Prostate gland (tissue), 2 donors: Measurements from ENCODE around the gene FLYWCH1.

Experiments
- CTCF ChIP-seq, 4 experiments: fragments of 200-600 bp in 2 of 4; fragments of 450-650 bp in 2 of 4; sonication (generic) in 2 of 4; IDR thresholded peaks; 1 replicate in 3 of 4; 2 replicates in 1 of 4; pipeline ENCODE4 v1.5.1; 2016 to 2019; ENCODE audit warnings: antibody characterized with exemption in 4 of 4, mild to moderate bottlenecking in 2 of 4, moderate library complexity in 2 of 4
- POLR2A ChIP-seq: fragments of 450-650 bp; IDR thresholded peaks from one replicate; pipeline ENCODE4 v1.6.1; 2016; ENCODE audit warnings: antibody characterized with exemption, mild to moderate bottlenecking
- POLR2AphosphoS5 ChIP-seq: sonication (generic); formaldehyde crosslinking; IDR thresholded peaks from one replicate; pipeline ENCODE4 v1.6.1; 2017; ENCODE audit warnings: antibody characterized with exemption

- TF ChIP-seq CTCF (IDR thresholded peaks at IDR 0.05) (no peak), POLR2AphosphoS5 (no peak), POLR2A (no peak)
These were observed 64.9 kb downstream of the FLYWCH1 start for GRCh38 chr16:2976673-2977072.
